ENCODE data around the gene DGCR2. TPM values are rescaled to one million over a fixed set of nuclear protein-coding genes. Genes with fewer than 3 reads are reported as not detected.
"Not testable (repeated sequence)": the region's sequence is repeated elsewhere in the genome, so short reads cannot be mapped to it uniquely, and the experiment has no call there.

Gene DGCR2
- total RNA-seq, 6 experiments from 2014 or later, result 19.8 to 31.7 (median 24.7) TPM

- no peak for ATAC-seq
- DNase-seq, result no peak
- no peaks in the 10 kb centered on the region for H3K27me3 ChIP-seq
- no peak overlapping the region for H3K4me3 ChIP-seq
- no peaks in the 10 kb centered on the region for H3K4me1 ChIP-seq
- TF ChIP-seq CTCF (IDR thresholded peaks at IDR 0.05), result no peak
- no peak for TF ChIP-seq POLR2A (IDR thresholded peaks at IDR 0.05)
- no peaks in the 10 kb centered on the region for H3K9me3 ChIP-seq
- H3K27ac ChIP-seq, result no peak overlapping the region
- intact Hi-C loops (cut with DNase I), result no loop called here
- 91% methylated on average over 3 of the region's 4 CpGs for WGBS (ENCODE audit: insufficient coverage, low coverage, low lambda C conversion rate, missing lambda C conversion rate)
- no peaks in the 10 kb centered on the region for H3K36me3 ChIP-seq
Measured at GRCh38 chr22:18988958-18989357, 133.3 kb downstream of the DGCR2 start.

- no peaks in the 10 kb centered on the region for H3K9me3 ChIP-seq
- intact Hi-C loops (cut with DNase I), result no loop called here
- H3K36me3 ChIP-seq, result no peaks in the 10 kb centered on the region
- 22% methylated on average over 8 of the region's 13 CpGs for WGBS (ENCODE audit: insufficient coverage, low coverage, low lambda C conversion rate, missing lambda C conversion rate)
- no peak overlapping the region for H3K4me3 ChIP-seq
- no peak overlapping the region for H3K27ac ChIP-seq
- peak; percentile 40 to 57 (median 48) for TF ChIP-seq CTCF (IDR thresholded peaks at IDR 0.05)
- TF ChIP-seq POLR2A (IDR thresholded peaks at IDR 0.05), result no peak
- peak in 2 of 3 donors; percentile 60 to 73 for DNase-seq
- no peaks in the 10 kb centered on the region for H3K27me3 ChIP-seq
- peak; percentile 86 to 95 (median 94) for ATAC-seq
- no peaks in the 10 kb centered on the region for H3K4me1 ChIP-seq
Measured at GRCh38 chr22:18987765-18988164, 134.4 kb downstream of the DGCR2 start.

GRCh38 chr22:18987114-18987513 lies 135.1 kb downstream of the DGCR2 start:
- 50% methylated on average over 4 of the region's 5 CpGs for WGBS (ENCODE audit: insufficient coverage, low coverage, low lambda C conversion rate, missing lambda C conversion rate)
- H3K4me1 ChIP-seq; H3K27ac ChIP-seq; H3K27me3 ChIP-seq; H3K9me3 ChIP-seq; H3K4me3 ChIP-seq; H3K36me3 ChIP-seq; ATAC-seq; intact Hi-C loops (cut with DNase I): not testable (repeated sequence)
- DNase-seq, result peak in 1 of 3 donors; percentile 23

Small RNA genes within 50 kb of the gene (small RNA-seq; reads per million reads assigned to genes)
- 0 reads per million in 2 experiments for gene RF00019

Other genes with a start within 250 kb of the DGCR2 start
- gene DGCR6, start 216.1 kb downstream of the DGCR2 start, total RNA-seq, result 1 to 10 TPM in 5 of 6 experiments, under 1 TPM in 1; 0.92 to 5.1 (median 2.5) TPM
- 10 to 100 TPM in 1 of 6 experiments, 1 to 10 TPM in 4, under 1 TPM in 1; 0.86 to 31.0 (median 3.8) TPM for gene PRODH, start 186.1 kb downstream of the DGCR2 start, total RNA-seq
- not detected for gene TSSK2, start 8.9 kb upstream of the DGCR2 start, total RNA-seq
- gene ESS2, start 22.2 kb upstream of the DGCR2 start, total RNA-seq, result 1 to 10 TPM; 4.8 to 9.2 (median 5.4) TPM
- not detected for gene GSC2, start 27.9 kb upstream of the DGCR2 start, total RNA-seq
- 100 to 1,000 TPM in 4 of 6 experiments, 10 to 100 TPM in 2; 80.2 to 128 (median 114) TPM for gene SLC25A1, start 56.3 kb upstream of the DGCR2 start, total RNA-seq
- 1 to 10 TPM; 3.5 to 6.6 (median 5.7) TPM for gene CLTCL1, start 169.3 kb upstream of the DGCR2 start, total RNA-seq